Natural killer cell (primary cell): ENCODE measurements around the gene ITFG1. TPM values are rescaled to one million over a fixed set of nuclear protein-coding genes. Genes with fewer than 3 reads are reported as not detected.
"Not testable (repeated sequence)": the region's sequence is repeated elsewhere in the genome, so short reads cannot be mapped to it uniquely, and the experiment has no call there.

Experiments used
- ATAC-seq, 3 donors: fragments of 150-1000 bp in 2 of 3; fragments of 200-7000 bp in 1 of 3; cut with Tn5 transposase; 1 replicate in 1 of 3; 2 replicates in 2 of 3; pipeline ENCODE4 v1.10.0; 2021; ENCODE audit warnings: mild to moderate bottlenecking in 2 of 3, moderate library complexity in 2 of 3
- DNase-seq, 2 donors: peaks; one replicate each; pipeline versions ENCODE4 v3.0.0 to v3.0.0-alpha.2; 2013 to 2021; ENCODE audit warnings: mixed read lengths in 1 of 2
- H3K27ac ChIP-seq: one replicate; pipeline ENCODE4 v1.5.1; 2013; ENCODE audit warnings: mild to moderate bottlenecking, low read length
- H3K27me3 ChIP-seq: one replicate; pipeline ENCODE4 v1.6.1; 2013; ENCODE audit warnings: low read length; ENCODE audit not compliant: control insufficient read depth, insufficient read depth
- H3K36me3 ChIP-seq: one replicate; pipeline ENCODE4 v1.6.1; 2013; ENCODE audit warnings: low read length; ENCODE audit not compliant: control insufficient read depth, insufficient read depth
- H3K4me1 ChIP-seq: one replicate; pipeline ENCODE4 v1.6.1; 2013; ENCODE audit warnings: low read length; ENCODE audit not compliant: control insufficient read depth, insufficient read depth
- H3K4me3 ChIP-seq: one replicate; pipeline ENCODE4 v1.5.1; 2013; ENCODE audit warnings: low read length
- H3K9me3 ChIP-seq: one replicate; pipeline ENCODE4 v1.6.1; 2013; ENCODE audit warnings: low read length; ENCODE audit not compliant: control insufficient read depth, insufficient read depth
- H3K27ac Mint-ChIP-seq, 2 donors: one replicate each; pipeline ENCODE4 v1.8.0; 2022; ENCODE audit warnings: mild to moderate bottlenecking in 2 of 2, mixed read lengths in 2 of 2, moderate library complexity in 1 of 2
- H3K27me3 Mint-ChIP-seq, 2 donors: one replicate each; pipeline ENCODE4 v1.8.0; 2022; ENCODE audit warnings: low read depth in 2 of 2, mixed read lengths in 2 of 2
- H3K36me3 Mint-ChIP-seq: one replicate; pipeline ENCODE4 v1.8.0; 2022; ENCODE audit warnings: mixed read lengths
- H3K4me1 Mint-ChIP-seq, 2 donors: one replicate each; pipeline ENCODE4 v1.8.0; 2022; ENCODE audit warnings: mixed read lengths in 2 of 2
- H3K4me3 Mint-ChIP-seq: one replicate; pipeline ENCODE4 v1.8.0; 2022; ENCODE audit warnings: mild to moderate bottlenecking, moderate library complexity, mixed read lengths
- H3K9me3 Mint-ChIP-seq, 2 donors: one replicate each; pipeline ENCODE4 v1.8.0; 2022; ENCODE audit warnings: mixed read lengths in 2 of 2
- WGBS: methylation state at CpG from one replicate; pipeline ENCODE4 v1.1.7; 2013; ENCODE audit warnings: missing lambda C conversion rate; ENCODE audit not compliant: insufficient coverage; 5-methylcytosine and 5-hydroxymethylcytosine counted together
- intact Hi-C: fragments of 100-400 bp; cut with micrococcal nuclease; formaldehyde crosslinking; loops from one replicate; pipeline ENCODE4 v1.14.2; 2022
- total RNA-seq, 4 donors: library from RNA; stranded (reverse); fragments of 120-200 nt in 1 of 4; gene quantifications; one replicate each; pipeline versions ENCODE4 v1.2.3 to v1.2.4, GENCODE V29; 2013 to 2022
- TF ChIP-seq, protein P1 (sequence below): fragments of 200-600 bp; IDR thresholded peaks from one replicate; pipeline ENCODE4 v1.8.0; 2022; ENCODE audit warnings: antibody characterized with exemption

Gene ITFG1
- total RNA-seq, 3 donors from 2014 or later (not counting 1 experiment from before 2014, with no cell fraction given), result 30.4 to 44.1 (median 38.2) TPM

DNA sequence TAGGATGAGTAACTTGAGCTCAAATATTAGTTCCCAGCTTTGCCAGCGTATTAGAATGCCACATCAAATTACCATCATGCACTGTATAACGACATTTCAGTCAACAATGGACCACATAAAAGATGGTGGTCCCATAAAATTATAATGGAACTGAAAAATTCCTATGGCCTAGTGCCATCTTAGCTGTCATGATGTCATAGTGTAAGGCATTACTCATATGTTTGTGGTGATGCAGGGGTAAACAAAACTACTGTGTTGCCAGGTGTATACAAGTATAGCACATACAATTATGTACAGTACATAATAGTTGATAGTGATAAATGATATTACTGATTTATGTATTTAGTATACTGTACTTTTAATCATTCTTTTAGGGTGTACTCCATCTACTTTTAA, 262.7 kb downstream of the ITFG1 start:
- TF ChIP-seq, protein P1, sequence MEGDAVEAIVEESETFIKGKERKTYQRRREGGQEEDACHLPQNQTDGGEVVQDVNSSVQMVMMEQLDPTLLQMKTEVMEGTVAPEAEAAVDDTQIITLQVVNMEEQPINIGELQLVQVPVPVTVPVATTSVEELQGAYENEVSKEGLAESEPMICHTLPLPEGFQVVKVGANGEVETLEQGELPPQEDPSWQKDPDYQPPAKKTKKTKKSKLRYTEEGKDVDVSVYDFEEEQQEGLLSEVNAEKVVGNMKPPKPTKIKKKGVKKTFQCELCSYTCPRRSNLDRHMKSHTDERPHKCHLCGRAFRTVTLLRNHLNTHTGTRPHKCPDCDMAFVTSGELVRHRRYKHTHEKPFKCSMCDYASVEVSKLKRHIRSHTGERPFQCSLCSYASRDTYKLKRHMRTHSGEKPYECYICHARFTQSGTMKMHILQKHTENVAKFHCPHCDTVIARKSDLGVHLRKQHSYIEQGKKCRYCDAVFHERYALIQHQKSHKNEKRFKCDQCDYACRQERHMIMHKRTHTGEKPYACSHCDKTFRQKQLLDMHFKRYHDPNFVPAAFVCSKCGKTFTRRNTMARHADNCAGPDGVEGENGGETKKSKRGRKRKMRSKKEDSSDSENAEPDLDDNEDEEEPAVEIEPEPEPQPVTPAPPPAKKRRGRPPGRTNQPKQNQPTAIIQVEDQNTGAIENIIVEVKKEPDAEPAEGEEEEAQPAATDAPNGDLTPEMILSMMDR, result no peak

DNA sequence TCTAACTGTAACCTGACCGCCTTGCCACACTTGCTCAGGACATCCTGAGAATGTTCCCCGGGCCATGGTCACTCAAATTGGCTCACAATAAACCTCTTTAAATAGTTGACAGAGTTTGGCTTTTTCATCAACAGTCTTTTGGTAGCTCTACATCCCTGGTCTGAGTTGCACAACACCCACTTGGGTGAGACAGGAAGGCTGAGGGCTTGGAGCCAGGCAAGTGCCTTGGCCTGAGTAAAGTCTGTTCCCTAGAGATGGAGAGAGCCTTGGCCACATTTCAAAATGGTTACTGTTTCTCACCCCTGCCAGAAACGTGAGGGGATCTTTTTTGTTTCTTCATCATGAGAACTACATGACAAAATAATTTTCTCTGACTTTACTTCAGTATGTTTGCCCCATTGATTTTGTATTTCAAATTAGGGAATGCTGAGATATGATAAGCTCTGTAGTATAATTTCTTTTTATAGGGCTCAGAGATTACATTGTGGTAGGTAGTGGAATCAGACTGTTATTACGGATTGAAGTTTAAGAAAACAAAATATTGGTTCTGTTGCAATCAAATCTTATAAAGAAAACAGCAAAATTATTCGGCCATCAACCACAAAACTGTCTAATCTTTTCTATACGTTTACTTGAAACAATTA, 263.2 kb downstream of the ITFG1 start:
- DNase-seq, result no peak
- no peak overlapping the region for H3K27ac ChIP-seq
- Mint-ChIP-seq H3K4me1 (peaks cover 0 to 6% of the 10 kb centered on the region in 2 donors), H3K27ac (no peak overlapping the region), H3K4me3 (no peak overlapping the region), H3K9me3 (no peaks in the 10 kb centered on the region), H3K27me3 (no peaks in the 10 kb centered on the region), H3K36me3 (no peaks in the 10 kb centered on the region)
- no peak overlapping the region for H3K4me3 ChIP-seq
- H3K36me3 ChIP-seq, result no peaks in the 10 kb centered on the region
- no peaks in the 10 kb centered on the region for H3K27me3 ChIP-seq
- no peak for ATAC-seq
- intact Hi-C loops, result no loop called here
- H3K4me1 ChIP-seq, result no peaks in the 10 kb centered on the region
- no peaks in the 10 kb centered on the region for H3K9me3 ChIP-seq
- 96% methylated on average over 5 of the region's 6 CpGs for WGBS
- TF ChIP-seq, protein P1, result no peak

More for the DNA sequence above, 262.7 kb downstream of the ITFG1 start:
- intact Hi-C loops, result no loop called here
- H3K4me1 Mint-ChIP-seq, result peaks cover 0 to 6% of the 10 kb centered on the region in 2 donors
- Histone ChIP-seq H3K9me3 (no peaks in the 10 kb centered on the region), H3K4me1 (no peaks in the 10 kb centered on the region), H3K36me3 (no peaks in the 10 kb centered on the region), H3K27ac (no peak overlapping the region), H3K27me3 (no peaks in the 10 kb centered on the region), H3K4me3 (no peak overlapping the region)
- ATAC-seq (no peak), DNase-seq (no peak)
- H3K36me3 Mint-ChIP-seq, result no peaks in the 10 kb centered on the region
- H3K27me3 Mint-ChIP-seq, result no peaks in the 10 kb centered on the region
- H3K9me3 Mint-ChIP-seq, result no peaks in the 10 kb centered on the region
- WGBS, result 83% methylated on average over 1 of the region's 2 CpGs
- no peak overlapping the region for H3K27ac Mint-ChIP-seq
- H3K4me3 Mint-ChIP-seq, result no peak overlapping the region

DNA sequence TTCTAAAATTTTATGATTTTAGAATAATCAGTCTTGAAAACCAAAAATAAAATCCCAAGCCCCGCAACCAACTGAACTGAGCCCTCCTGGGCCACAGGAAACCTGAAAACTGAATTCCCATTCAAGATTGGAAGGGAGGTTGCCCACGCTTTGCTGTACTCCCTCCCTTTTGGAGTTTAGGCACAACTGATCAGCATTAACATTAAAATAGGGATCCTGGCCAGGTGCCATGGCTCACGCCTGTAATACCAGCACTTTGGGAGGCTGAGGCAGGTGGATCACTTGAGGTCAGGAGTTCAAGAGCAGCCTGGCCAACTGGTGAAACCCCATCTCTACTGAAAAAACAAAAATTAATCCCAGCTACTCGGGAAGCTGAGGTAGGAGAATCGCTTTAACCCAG, 264.4 kb downstream of the ITFG1 start:
- no peaks in the 10 kb centered on the region for H3K4me1 ChIP-seq
- H3K27ac ChIP-seq, result no peak overlapping the region
- TF ChIP-seq, protein P1, result no peak
- Mint-ChIP-seq H3K27me3 (no peaks in the 10 kb centered on the region), H3K27ac (no peak overlapping the region), H3K36me3 (no peaks in the 10 kb centered on the region), H3K4me3 (no peak overlapping the region), H3K4me1 (peaks cover 0 to 6% of the 10 kb centered on the region in 2 donors), H3K9me3 (no peaks in the 10 kb centered on the region)
- ATAC-seq, result no peak
- DNase-seq, result no peak
- H3K4me3 ChIP-seq, result no peak overlapping the region
- H3K36me3 ChIP-seq, result no peaks in the 10 kb centered on the region
- intact Hi-C loops, result no loop called here
- H3K9me3 ChIP-seq, result no peaks in the 10 kb centered on the region
- H3K27me3 ChIP-seq, result no peaks in the 10 kb centered on the region
- WGBS, result 93% methylated on average over 5 of the region's 5 CpGs

DNA sequence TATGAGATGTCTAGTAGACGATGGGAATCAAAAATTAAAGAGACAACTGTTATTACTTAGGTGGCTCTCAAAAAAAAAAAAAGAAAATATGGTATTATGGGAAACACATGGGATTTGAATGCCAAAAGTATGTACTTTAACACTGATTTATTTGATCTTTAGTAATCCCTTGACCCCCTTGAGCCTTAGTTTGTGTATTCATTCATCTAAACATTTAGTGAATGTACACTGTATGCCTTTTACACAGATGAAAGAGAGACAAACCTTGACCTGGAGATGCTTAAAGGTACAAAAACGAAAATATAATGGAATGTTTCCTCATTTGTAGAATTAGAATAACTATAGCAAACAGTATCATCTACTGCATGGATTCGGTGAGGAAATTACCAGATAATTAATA, 278.5 kb downstream of the ITFG1 start:
- WGBS, result 100% methylated on average over 1 of the region's 3 CpGs
- no peak overlapping the region for H3K4me3 Mint-ChIP-seq
- TF ChIP-seq, protein P1, result no peak
- ATAC-seq (no peak), DNase-seq (no peak)
- intact Hi-C loops, result no loop called here
- Histone ChIP-seq H3K4me3 (no peak overlapping the region), H3K9me3 (no peaks in the 10 kb centered on the region), H3K36me3 (no peaks in the 10 kb centered on the region), H3K4me1 (no peaks in the 10 kb centered on the region), H3K27me3 (no peaks in the 10 kb centered on the region), H3K27ac (no peak overlapping the region)
- no peak overlapping the region for H3K27ac Mint-ChIP-seq
- no peaks in the 10 kb centered on the region for H3K36me3 Mint-ChIP-seq
- no peaks in the 10 kb centered on the region for H3K27me3 Mint-ChIP-seq
- H3K9me3 Mint-ChIP-seq, result no peaks in the 10 kb centered on the region
- peaks cover 4% of the 10 kb centered on the region in 2 donors for H3K4me1 Mint-ChIP-seq

DNA sequence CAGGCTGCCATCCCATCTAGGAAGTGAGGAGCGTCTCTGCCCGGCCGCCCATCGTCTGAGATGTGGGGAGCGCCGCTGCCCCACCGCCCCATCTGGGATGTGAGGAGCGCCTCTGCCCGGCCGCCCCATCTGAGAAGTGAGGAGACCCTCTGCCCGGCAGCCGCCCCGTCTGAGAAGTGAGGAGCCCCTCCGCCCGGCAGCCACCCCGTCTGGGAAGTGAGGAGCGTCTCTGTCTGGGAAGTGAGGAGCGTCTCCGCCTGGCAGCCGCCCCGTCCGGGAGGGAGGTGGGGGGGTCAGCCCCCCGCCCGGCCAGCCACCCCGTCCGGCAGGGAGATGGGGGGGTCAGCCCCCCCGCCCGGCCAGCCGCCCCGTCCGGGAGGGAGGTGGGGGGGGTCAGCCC, 279.8 kb downstream of the ITFG1 start:
- H3K27me3 ChIP-seq, H3K27ac Mint-ChIP-seq, intact Hi-C loops, H3K4me3 Mint-ChIP-seq, H3K36me3 ChIP-seq, H3K27ac ChIP-seq, H3K4me3 ChIP-seq, H3K27me3 Mint-ChIP-seq, H3K9me3 ChIP-seq, H3K4me1 ChIP-seq, H3K4me1 Mint-ChIP-seq, DNase-seq, ATAC-seq, H3K36me3 Mint-ChIP-seq, H3K9me3 Mint-ChIP-seq: not testable (repeated sequence)
- over 99% methylated on average over 26 of the region's 31 CpGs for WGBS
